ENCODE data around the gene EVL.

GRCh38 chr14:100033347-100034075 lies 31.7 kb upstream of the EVL start:
- TF ChIP-seq, protein P1, sequence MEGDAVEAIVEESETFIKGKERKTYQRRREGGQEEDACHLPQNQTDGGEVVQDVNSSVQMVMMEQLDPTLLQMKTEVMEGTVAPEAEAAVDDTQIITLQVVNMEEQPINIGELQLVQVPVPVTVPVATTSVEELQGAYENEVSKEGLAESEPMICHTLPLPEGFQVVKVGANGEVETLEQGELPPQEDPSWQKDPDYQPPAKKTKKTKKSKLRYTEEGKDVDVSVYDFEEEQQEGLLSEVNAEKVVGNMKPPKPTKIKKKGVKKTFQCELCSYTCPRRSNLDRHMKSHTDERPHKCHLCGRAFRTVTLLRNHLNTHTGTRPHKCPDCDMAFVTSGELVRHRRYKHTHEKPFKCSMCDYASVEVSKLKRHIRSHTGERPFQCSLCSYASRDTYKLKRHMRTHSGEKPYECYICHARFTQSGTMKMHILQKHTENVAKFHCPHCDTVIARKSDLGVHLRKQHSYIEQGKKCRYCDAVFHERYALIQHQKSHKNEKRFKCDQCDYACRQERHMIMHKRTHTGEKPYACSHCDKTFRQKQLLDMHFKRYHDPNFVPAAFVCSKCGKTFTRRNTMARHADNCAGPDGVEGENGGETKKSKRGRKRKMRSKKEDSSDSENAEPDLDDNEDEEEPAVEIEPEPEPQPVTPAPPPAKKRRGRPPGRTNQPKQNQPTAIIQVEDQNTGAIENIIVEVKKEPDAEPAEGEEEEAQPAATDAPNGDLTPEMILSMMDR (IDR thresholded peaks at IDR 0.05) = no peak
- no peak for TF ChIP-seq POLR2AphosphoS5 (IDR thresholded peaks at IDR 0.05)

Data from prostate gland (tissue), 2 donors.